Peyer's patch (tissue), 4 donors: Measurements from ENCODE around the gene HSD17B2. TPM values are rescaled to one million over a fixed set of nuclear protein-coding genes. Genes with fewer than 3 reads are reported as not detected.
A peak's percentile ranks its signal among the peaks of the same experiment; 100 is the strongest.
"Not testable (repeated sequence)": the region's sequence is repeated elsewhere in the genome, so short reads cannot be mapped to it uniquely, and the experiment has no call there.

ENCODE experiments used
- DNase-seq, 3 donors: peaks; one replicate each; pipeline ENCODE4 v3.0.0-alpha.2; 2017 to 2019
- H3K27ac ChIP-seq, 4 donors: fragments of 200-600 bp; sonication (generic); one replicate each; pipeline ENCODE4 v1.5.1; 2016 to 2019
- H3K27me3 ChIP-seq, 2 donors: fragments of 200-600 bp; sonication (generic); one replicate each; pipeline ENCODE4 v1.5.1; 2019
- H3K36me3 ChIP-seq, 3 donors: fragments of 200-600 bp; sonication (generic); one replicate each; pipeline ENCODE4 v1.5.1; 2016 to 2019
- H3K4me1 ChIP-seq, 4 donors: fragments of 200-600 bp; sonication (generic); one replicate each; pipeline ENCODE4 v1.5.1; 2016 to 2019
- H3K4me3 ChIP-seq, 4 donors: fragments of 200-600 bp; sonication (generic); 1 replicate in 3 of 4; 2 replicates in 1 of 4; pipeline ENCODE4 v1.5.1; 2016 to 2019; ENCODE audit warnings: mild to moderate bottlenecking in 1 of 4
- H3K9me3 ChIP-seq, 4 donors: fragments of 200-600 bp; sonication (generic); one replicate each; pipeline ENCODE4 v1.5.1; 2016 to 2019; ENCODE audit warnings: mild to moderate bottlenecking in 1 of 4
- CTCF ChIP-seq, 6 experiments: fragments of 450-650 bp in 4 of 6; fragments of 200-600 bp in 2 of 6; sonication (generic) in 1 of 6; IDR thresholded peaks; one replicate each; pipeline ENCODE4 v1.5.1; 2017 to 2019; ENCODE audit warnings: antibody characterized with exemption in 6 of 6, mild to moderate bottlenecking in 3 of 6, moderate library complexity in 1 of 6
- POLR2A ChIP-seq, 2 donors: fragments of 450-650 bp; IDR thresholded peaks; one replicate each; pipeline ENCODE4 v1.5.1; 2017; ENCODE audit warnings: antibody characterized with exemption in 2 of 2, mild to moderate bottlenecking in 2 of 2, moderate library complexity in 2 of 2
- total RNA-seq, 4 donors: library from RNA; depleted of rRNA; stranded (reverse); fragments of >200 nt; gene quantifications; one replicate each; pipeline ENCODE4 v1.1.0, GENCODE V29; 2016

The HSD17B2 gene
- total RNA-seq, 4 donors from 2014 or later: 19.8 to 173 (median 140) TPM

- Histone ChIP-seq H3K27ac (no peak overlapping the region), H3K4me1 (peaks cover 0 to 5% (median 0%) of the 10 kb centered on the region in 4 donors), H3K27me3 (no peaks in the 10 kb centered on the region), H3K4me3 (no peak overlapping the region), H3K36me3 (peaks cover 0 to 12% (median 0%) of the 10 kb centered on the region in 3 donors), H3K9me3 (peaks cover 0 to 7% (median 0%) of the 10 kb centered on the region in 4 donors)
- no peak for DNase-seq
- TF ChIP-seq POLR2A (IDR thresholded peaks at IDR 0.05): no peak
- TF ChIP-seq CTCF (IDR thresholded peaks at IDR 0.05): no peak
Observed at GRCh38 chr16:82005027-82005830, 29.8 kb upstream of the HSD17B2 start.

GRCh38 chr16:82006036-82006435 lies 29.0 kb upstream of the HSD17B2 start:
- no peak for TF ChIP-seq CTCF (IDR thresholded peaks at IDR 0.05)
- no peak for TF ChIP-seq POLR2A (IDR thresholded peaks at IDR 0.05)
- Histone ChIP-seq H3K4me1 (peaks cover 0 to 5% (median 0%) of the 10 kb centered on the region in 4 donors), H3K27ac (peak overlapping the region in 1 of 4 donors; percentile 51), H3K36me3 (peaks cover 0 to 8% (median 0%) of the 10 kb centered on the region in 3 donors), H3K4me3 (no peak overlapping the region), H3K27me3 (no peaks in the 10 kb centered on the region), H3K9me3 (peaks cover 0 to 7% (median 0%) of the 10 kb centered on the region in 4 donors)
- DNase-seq: no peak

- TF ChIP-seq POLR2A (IDR thresholded peaks at IDR 0.05): no peak
- TF ChIP-seq CTCF (IDR thresholded peaks at IDR 0.05): peak in 1 of 6 experiments; percentile 18
- Histone ChIP-seq H3K27me3 (no peaks in the 10 kb centered on the region), H3K27ac (peak overlapping the region in 1 of 4 donors; percentile 51)
Observed at GRCh38 chr16:82007189-82007588, 27.9 kb upstream of the HSD17B2 start.

GRCh38 chr16:82008957-82009592 lies 26.0 kb upstream of the HSD17B2 start:
- DNase-seq: no peak
- H3K4me1 ChIP-seq: peaks cover 0 to 5% (median 0%) of the 10 kb centered on the region in 4 donors
- TF ChIP-seq POLR2A (IDR thresholded peaks at IDR 0.05): no peak
- no peak for TF ChIP-seq CTCF (IDR thresholded peaks at IDR 0.05)
- no peak overlapping the region for H3K4me3 ChIP-seq
- H3K9me3 ChIP-seq: peaks cover 0 to 7% (median 0%) of the 10 kb centered on the region in 4 donors
- H3K27ac ChIP-seq: no peak overlapping the region
- peaks cover 0 to 8% (median 0%) of the 10 kb centered on the region in 3 donors for H3K36me3 ChIP-seq
- H3K27me3 ChIP-seq: no peaks in the 10 kb centered on the region

More at GRCh38 chr16:82007189-82007588, 27.9 kb upstream of the HSD17B2 start:
- peaks cover 0 to 7% (median 0%) of the 10 kb centered on the region in 4 donors for H3K9me3 ChIP-seq
- H3K4me1 ChIP-seq: peaks cover 0 to 5% (median 0%) of the 10 kb centered on the region in 4 donors
- no peak overlapping the region for H3K4me3 ChIP-seq
- peaks cover 0 to 8% (median 0%) of the 10 kb centered on the region in 3 donors for H3K36me3 ChIP-seq
- DNase-seq: no peak

GRCh38 chr16:82009789-82010188 lies 25.3 kb upstream of the HSD17B2 start:
- H3K9me3 ChIP-seq, H3K4me3 ChIP-seq, H3K27ac ChIP-seq, H3K27me3 ChIP-seq, H3K36me3 ChIP-seq, DNase-seq, H3K4me1 ChIP-seq: not testable (repeated sequence)

GRCh38 chr16:82010649-82011048 lies 24.4 kb upstream of the HSD17B2 start:
- Histone ChIP-seq H3K27me3 (no peaks in the 10 kb centered on the region), H3K4me1 (no peaks in the 10 kb centered on the region), H3K9me3 (peaks cover 0 to 7% (median 0%) of the 10 kb centered on the region in 4 donors), H3K27ac (peak overlapping the region in 3 of 4 donors; percentile 16 to 47 (median 43)), H3K36me3 (peaks cover 0 to 8% (median 0%) of the 10 kb centered on the region in 3 donors), H3K4me3 (peak overlapping the region; percentile 61 to 80 (median 66))
- TF ChIP-seq CTCF (IDR thresholded peaks at IDR 0.05) (no peak), POLR2A (IDR thresholded peaks at IDR 0.05) (no peak)
- no peak for DNase-seq
